Stimulated activated CD8-positive, alpha-beta memory T cell treated with anti-CD3 and anti-CD28 coated beads, Interleukin-7, amount 100 ng/mL, for 24 hours (primary cell): ENCODE results near the gene TUBGCP5.
"Not testable (repeated sequence)": the region's sequence is repeated elsewhere in the genome, so short reads cannot be mapped to it uniquely, and the experiment has no call there.

Experiments
- DNase-seq: peaks from one replicate; pipeline ENCODE4 v3.0.0-alpha.2; 2020; ENCODE audit warnings: low read depth

The TUBGCP5 gene

DNA sequence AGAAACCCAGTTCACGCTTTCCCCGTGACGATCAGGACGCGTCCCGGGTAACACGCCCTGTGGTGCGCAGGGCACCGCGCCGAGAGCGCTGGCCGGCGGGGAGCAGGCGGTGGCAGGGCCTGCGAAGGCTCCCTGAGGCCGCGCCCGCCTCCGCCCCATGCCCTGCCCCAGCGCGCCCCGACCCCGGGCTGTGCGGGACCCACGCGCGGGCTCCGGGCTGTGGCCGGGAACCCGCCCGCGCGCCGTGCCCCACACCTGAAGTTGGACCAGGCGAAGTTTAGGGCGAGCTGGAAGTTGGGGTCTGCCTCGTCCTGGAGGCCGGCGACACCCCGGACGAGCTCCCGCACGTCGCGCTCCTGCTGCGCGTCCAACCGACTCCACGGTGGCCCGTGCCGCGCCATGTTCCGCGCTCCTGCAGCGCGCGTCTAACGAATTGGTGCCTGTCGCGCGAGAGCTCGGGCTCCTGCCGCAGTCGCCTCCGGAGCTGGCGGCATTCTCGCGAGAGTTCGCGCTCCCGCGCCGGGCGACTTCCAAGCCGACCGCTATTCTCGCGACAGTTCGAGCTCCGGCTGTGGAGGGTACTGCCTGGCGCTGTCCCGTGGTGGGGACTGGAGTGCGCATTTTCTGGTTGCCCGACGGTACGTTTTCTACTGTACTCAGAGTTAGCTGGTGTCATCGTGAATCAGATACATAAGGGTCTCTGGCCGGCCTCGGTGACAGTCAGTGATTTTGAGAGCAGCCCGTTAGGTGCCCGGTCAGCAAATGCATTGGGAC is at the start of gene TUBGCP5:
Gene TUBGCP5, minus strand, starts transcription at position 427 of the 774 bp plus-strand sequence. Its CDS starts 26 bp downstream, at position 401.
- peak; percentile 95 for DNase-seq

- DNase-seq, result no peak
These were observed 43.7 kb upstream of the TUBGCP5 start for GRCh38 chr15:23083115-23083514.

DNA sequence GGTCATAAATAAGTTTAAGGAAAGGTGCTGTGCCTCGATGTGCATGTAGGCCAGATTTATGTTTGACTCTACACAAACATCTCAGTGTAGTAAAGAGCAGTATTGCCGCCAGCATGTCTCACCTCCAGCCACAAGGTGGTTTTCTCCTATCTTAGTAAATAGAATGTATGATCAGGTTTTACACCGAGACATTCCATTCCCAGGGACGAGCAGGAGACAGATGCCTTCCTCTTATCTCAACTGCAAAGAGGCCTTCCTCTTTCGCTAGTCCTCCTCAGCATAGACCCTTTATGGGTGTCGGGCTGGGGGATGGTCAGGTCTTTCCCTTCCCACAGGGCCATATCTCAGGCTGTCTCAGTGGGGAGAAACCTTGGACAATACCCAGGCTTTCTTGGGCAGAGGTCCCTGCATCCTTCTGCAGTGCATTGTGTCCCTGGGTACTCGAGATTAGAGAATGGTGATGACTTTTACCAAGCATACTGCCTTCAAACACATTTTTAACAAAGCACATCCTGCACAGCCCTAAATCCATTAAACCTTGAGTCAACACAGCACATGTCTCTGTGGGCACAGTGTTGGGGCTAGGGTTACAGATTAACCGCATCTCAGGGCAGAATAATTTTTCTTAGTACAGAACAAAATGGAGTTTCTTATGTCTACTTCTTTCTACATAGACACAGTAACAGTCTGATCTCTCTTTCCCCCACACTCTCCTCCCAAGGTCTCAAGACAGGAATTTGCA is 42.8 kb upstream of the TUBGCP5 start:
- not testable (repeated sequence) for DNase-seq

GRCh38 chr15:23081271-23081670 is 41.9 kb upstream of the TUBGCP5 start:
- no peak for DNase-seq

GRCh38 chr15:23079766-23080165 is 40.4 kb upstream of the TUBGCP5 start:
- no peak for DNase-seq

GRCh38 chr15:23075927-23076326 is 36.6 kb upstream of the TUBGCP5 start:
- no peak for DNase-seq

DNA sequence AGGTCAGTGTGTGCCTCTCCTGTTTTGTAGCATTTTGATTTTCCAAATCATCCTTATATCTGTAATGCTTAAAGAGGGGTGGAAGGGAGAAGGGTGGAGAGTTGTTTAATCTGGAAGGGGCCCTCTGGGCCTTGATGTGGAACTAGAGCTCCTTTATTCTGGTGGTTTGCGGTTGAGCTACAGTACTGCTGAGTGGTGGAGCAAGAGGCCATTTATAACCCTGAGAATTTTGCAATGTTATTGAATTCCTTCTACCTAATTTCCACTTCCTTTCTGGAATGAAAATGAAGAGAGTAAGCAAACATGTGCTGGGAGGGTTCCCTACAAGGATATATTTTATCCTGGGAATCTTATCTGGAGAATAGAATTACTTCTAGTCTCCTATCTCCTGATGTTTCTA is 35.3 kb upstream of the TUBGCP5 start:
- DNase-seq, result no peak

GRCh38 chr15:23073890-23074646 is 34.7 kb upstream of the TUBGCP5 start:
- no peak for DNase-seq

DNA sequence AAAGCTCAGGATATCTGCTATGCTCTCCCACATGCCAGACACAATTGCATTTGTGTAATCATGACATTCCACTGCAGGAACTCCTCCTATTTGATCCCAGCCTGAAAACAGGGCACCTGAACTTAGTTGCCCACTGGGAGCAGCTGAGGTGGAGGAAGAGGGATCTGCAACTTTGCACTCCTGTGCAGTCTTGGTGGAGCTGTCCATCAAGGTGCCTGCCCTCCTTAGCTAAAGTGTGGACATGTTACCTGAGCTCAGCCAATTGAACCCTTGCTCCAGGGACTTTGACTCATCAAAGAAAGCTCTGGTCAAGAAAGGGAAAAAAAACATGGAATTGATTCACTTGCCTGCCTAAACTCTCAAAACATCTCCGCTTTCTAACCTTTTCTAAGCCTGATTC is 33.3 kb upstream of the TUBGCP5 start:
- no peak for DNase-seq

GRCh38 chr15:23069496-23070166 is 30.3 kb upstream of the TUBGCP5 start:
- no peak for DNase-seq

DNA sequence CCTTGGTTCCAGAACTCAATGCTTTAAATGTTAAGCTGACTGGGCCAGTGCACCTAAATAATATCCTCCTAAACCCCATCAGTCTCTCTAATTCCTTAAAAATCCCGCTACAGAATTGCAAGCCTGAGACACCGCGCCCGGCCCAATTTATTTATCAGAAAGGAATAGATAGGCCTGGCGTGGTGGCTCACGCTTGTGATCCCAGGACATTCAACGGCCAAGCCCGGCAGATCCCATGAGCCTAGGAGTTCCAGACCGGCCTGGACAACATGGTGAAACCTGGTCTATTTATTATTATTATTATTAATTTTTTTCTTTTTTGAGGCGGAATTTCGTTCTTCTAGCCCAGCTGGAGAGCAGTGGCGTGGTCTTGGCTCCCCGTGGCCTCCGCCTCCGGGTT is 28.0 kb upstream of the TUBGCP5 start:
- DNase-seq, result no peak

DNA sequence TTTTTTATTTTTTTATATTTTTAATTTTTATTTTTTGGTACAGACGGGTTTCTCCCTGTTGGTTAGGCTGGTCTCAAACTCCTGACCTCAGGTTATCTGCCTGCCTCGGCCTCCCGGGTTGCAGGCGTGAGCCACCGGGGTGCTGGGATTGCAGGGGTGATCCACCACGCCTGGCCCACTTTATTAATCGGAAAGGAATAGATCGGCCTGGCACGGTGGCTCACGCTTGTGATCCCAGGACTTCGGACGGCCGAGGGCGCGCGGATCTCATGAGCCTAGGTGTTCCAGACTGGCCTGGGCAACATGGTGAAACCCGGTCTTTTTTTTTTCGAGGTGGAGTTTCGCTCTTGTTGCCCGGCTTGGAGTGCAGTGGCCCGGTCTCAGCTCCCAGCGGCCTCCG is 26.5 kb upstream of the TUBGCP5 start:
- DNase-seq, result no peak

GRCh38 chr15:23064156-23064555 is 24.8 kb upstream of the TUBGCP5 start:
- DNase-seq, result no peak

DNA sequence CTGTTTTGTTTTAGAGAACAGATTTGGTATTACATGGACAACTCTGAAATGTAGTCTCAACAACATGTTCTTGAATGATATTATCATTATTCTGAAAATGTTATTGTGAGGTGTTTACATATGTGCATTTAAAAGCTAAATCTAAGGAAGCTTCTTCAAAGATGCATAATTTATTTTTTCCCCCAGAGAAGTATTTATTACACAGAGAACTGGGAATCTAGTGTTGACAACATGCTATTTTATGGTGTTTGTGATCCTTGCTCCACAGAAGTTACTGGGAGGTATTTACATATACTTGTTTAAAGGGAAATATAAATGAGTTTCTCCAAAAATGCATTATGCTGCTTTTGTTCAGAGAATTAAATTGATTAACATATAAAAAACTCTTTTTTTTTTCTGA is 18.3 kb upstream of the TUBGCP5 start:
- DNase-seq, result no peak

DNA sequence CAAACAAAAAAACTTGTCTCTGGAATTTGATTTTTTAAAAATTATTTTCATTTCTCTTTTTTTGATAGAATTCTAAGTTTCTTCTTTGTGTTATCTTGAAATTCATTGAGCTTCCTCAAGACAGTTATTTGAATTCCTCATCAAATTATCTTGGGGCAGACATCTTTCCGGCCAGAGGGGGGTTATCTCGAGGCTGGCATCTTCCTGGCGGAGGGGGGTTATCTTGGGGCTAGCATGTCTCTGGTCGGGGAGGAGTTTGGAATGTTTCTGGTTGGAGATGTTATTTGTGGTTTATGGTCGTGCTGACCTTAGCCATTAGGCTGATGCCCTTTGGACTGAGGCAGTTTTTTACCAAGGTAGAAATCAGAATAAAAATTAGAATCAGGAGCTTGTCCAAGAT is 15.9 kb upstream of the TUBGCP5 start:
- DNase-seq, result no peak

- no peak for DNase-seq
These were observed 13.2 kb upstream of the TUBGCP5 start for GRCh38 chr15:23052522-23052921.

GRCh38 chr15:23050708-23051107 is 11.3 kb upstream of the TUBGCP5 start:
- DNase-seq, result no peak

- DNase-seq, result no peak
These were observed 10.7 kb upstream of the TUBGCP5 start for GRCh38 chr15:23049984-23050628.

GRCh38 chr15:23048572-23049282 is 9.4 kb upstream of the TUBGCP5 start:
- not testable (repeated sequence) for DNase-seq

- not testable (repeated sequence) for DNase-seq
These were observed 4.6 kb upstream of the TUBGCP5 start for GRCh38 chr15:23043987-23044386.

- not testable (repeated sequence) for DNase-seq
These were observed 4.2 kb upstream of the TUBGCP5 start for GRCh38 chr15:23043535-23043934.
